H1 (cell line): Measurements from ENCODE around the gene JADE1. TPM values are rescaled to one million over a fixed set of nuclear protein-coding genes. Genes with fewer than 3 reads are reported as not detected.

Experiments used
- CTCF ChIA-PET: fragments of 300-600 bp; sonication (Branson Sonifier 250); formaldehyde crosslinking; loops from one replicate; lab custom pipeline; 2021; ENCODE audit not compliant: partially characterized antibody; lab: Charles Lee
- POLR2A ChIA-PET: fragments of 300-600 bp; sonication (Branson Sonifier 250); formaldehyde crosslinking; loops from one replicate; lab custom pipeline; 2021; ENCODE audit warnings: inconsistent platforms; ENCODE audit not compliant: partially characterized antibody; lab: Charles Lee
- DNase-seq, 2 experiments: peaks; one replicate each; pipeline versions ENCODE4 v3.0.0 to v3.0.0-alpha.2; 2010 to 2022; ENCODE audit warnings: low spot score in 2 of 2, low read depth in 1 of 2, mixed read lengths in 1 of 2
- FAIRE-seq: peaks from 2 replicates; lab custom pipeline; 2011; peaks lifted over from hg19 to GRCh38; lab: Jason Lieb, UNC
- H2AFZ ChIP-seq: 2 replicates; pipeline ENCODE4 v1.8.1; 2012; ENCODE audit warnings: low read length, inconsistent platforms
- H2AK5ac ChIP-seq: 2 replicates; pipeline ENCODE4 v1.6.1; 2013; ENCODE audit warnings: low read depth, low read length
- H2BK120ac ChIP-seq: replicated peaks from 2 replicates; pipeline ENCODE3; 2013; ENCODE audit warnings: low read depth, low read length, inconsistent platforms
- H2BK12ac ChIP-seq: 2 replicates; pipeline ENCODE4 v1.6.1; 2013; ENCODE audit warnings: low read depth, low read length
- H2BK15ac ChIP-seq: 2 replicates; pipeline ENCODE4 v1.6.1; 2013; ENCODE audit warnings: low read length
- H2BK20ac ChIP-seq: 2 replicates; pipeline ENCODE4 v1.6.1; 2013; ENCODE audit warnings: low read length
- H2BK5ac ChIP-seq: 2 replicates; pipeline ENCODE4 v1.6.1; 2013; ENCODE audit warnings: low read depth, low read length
- H3K14ac ChIP-seq: 2 replicates; pipeline ENCODE4 v1.6.1; 2013; ENCODE audit warnings: inconsistent platforms; ENCODE audit not compliant: insufficient read length
- H3K18ac ChIP-seq: 2 replicates; pipeline ENCODE4 v1.6.1; 2013; ENCODE audit warnings: low read length; ENCODE audit errors: extremely low read depth
- H3K23ac ChIP-seq: 2 replicates; pipeline ENCODE4 v1.6.1; 2013; ENCODE audit warnings: inconsistent platforms; ENCODE audit not compliant: insufficient read length
- H3K23me2 ChIP-seq: 2 replicates; pipeline ENCODE4 v1.6.1; 2013; ENCODE audit warnings: low read depth, low read length
- H3K27ac ChIP-seq: 2 replicates; pipeline ENCODE4 v1.6.1; 2011; ENCODE audit warnings: low read depth, low read length, inconsistent platforms
- H3K27me3 ChIP-seq, 4 experiments: replicated peaks in 1 of 4; 1 replicate in 1 of 4; 2 replicates in 3 of 4; pipeline versions ENCODE4 v1.6.1 to v1.8.1; 2011 to 2013; ENCODE audit warnings: low read length in 3 of 4, mild to moderate bottlenecking in 3 of 4, inconsistent platforms in 2 of 4, mixed read lengths in 2 of 4, moderate library complexity in 1 of 4; ENCODE audit not compliant: control insufficient read depth in 3 of 4, insufficient read depth in 3 of 4; ENCODE audit errors: extremely low read depth in 1 of 4
- H3K36me3 ChIP-seq, 4 experiments: 2 replicates each; pipeline versions ENCODE4 v1.6.1 to v1.8.1; 2011 to 2013; ENCODE audit warnings: mild to moderate bottlenecking in 4 of 4, low read length in 3 of 4, moderate library complexity in 2 of 4, control low read depth in 1 of 4, inconsistent platforms in 1 of 4; ENCODE audit not compliant: insufficient read depth in 4 of 4, control insufficient read depth in 2 of 4
- H3K4ac ChIP-seq: replicated peaks from 2 replicates; pipeline ENCODE3; 2013; ENCODE audit warnings: low read length, low read depth, mixed read lengths, inconsistent platforms; ENCODE audit not compliant: insufficient read length
- H3K4me1 ChIP-seq, 4 experiments: replicated peaks in 1 of 4; 1 replicate in 1 of 4; 2 replicates in 3 of 4; pipeline versions ENCODE4 v1.6.1 to v1.8.1; 2011 to 2013; ENCODE audit warnings: low read length in 3 of 4, inconsistent platforms in 2 of 4, mixed read lengths in 1 of 4; ENCODE audit not compliant: insufficient read depth in 4 of 4, control insufficient read depth in 3 of 4
- H3K4me2 ChIP-seq, 2 experiments: 2 replicates each; pipeline versions ENCODE4 v1.6.1 to v1.8.1; 2011 to 2013; ENCODE audit warnings: low read depth in 2 of 2, low read length in 2 of 2, control low read depth in 1 of 2, inconsistent platforms in 1 of 2, mild to moderate bottlenecking in 1 of 2; ENCODE audit not compliant: insufficient read depth in 1 of 2
- H3K4me3 ChIP-seq, 4 experiments: fragments of 200-600, 300-600 bp in 1 of 4; sonication (generic), shearing (Covaris generic), sonication (Bioruptor Twin) in 1 of 4; 2 replicates each; pipeline versions ENCODE4 v1.5.1 to v1.8.1; 2011 to 2016; ENCODE audit warnings: low read length in 4 of 4, low read depth in 3 of 4, control low read depth in 2 of 4, inconsistent platforms in 2 of 4, mild to moderate bottlenecking in 2 of 4, mixed read lengths in 1 of 4, moderate library complexity in 1 of 4; ENCODE audit not compliant: insufficient read depth in 2 of 4; ENCODE audit errors: extremely low read depth in 1 of 4
- H3K56ac ChIP-seq: replicated peaks from 2 replicates; pipeline ENCODE3; 2013; ENCODE audit warnings: low read depth, mild to moderate bottlenecking, mixed read lengths, low read length, inconsistent platforms; ENCODE audit not compliant: insufficient read length
- H3K79me1 ChIP-seq: 2 replicates; pipeline ENCODE4 v1.6.1; 2013; ENCODE audit warnings: low read depth, low read length, control low read depth
- H3K79me2 ChIP-seq, 2 experiments: 2 replicates each; pipeline versions ENCODE4 v1.6.1 to v1.8.1; 2012 to 2013; ENCODE audit warnings: low read length in 2 of 2, mild to moderate bottlenecking in 2 of 2, inconsistent platforms in 1 of 2; ENCODE audit not compliant: insufficient read depth in 2 of 2, control insufficient read depth in 1 of 2
- H3K9ac ChIP-seq, 4 experiments: replicated peaks in 1 of 4; 1 replicate in 1 of 4; 2 replicates in 3 of 4; pipeline versions ENCODE4 v1.6.1 to v1.8.1; 2011 to 2013; ENCODE audit warnings: low read depth in 3 of 4, low read length in 3 of 4, control low read depth in 2 of 4, mild to moderate bottlenecking in 2 of 4, moderate library complexity in 2 of 4, inconsistent platforms in 1 of 4; ENCODE audit errors: extremely low read depth in 1 of 4
- H3K9me3 ChIP-seq, 2 experiments: 2 replicates each; pipeline versions ENCODE4 v1.6.1 to v1.8.1; 2012 to 2013; ENCODE audit warnings: mild to moderate bottlenecking in 2 of 2, moderate library complexity in 2 of 2, control low read depth in 1 of 2, inconsistent platforms in 1 of 2, low read depth in 1 of 2, low read length in 1 of 2, mixed read lengths in 1 of 2; ENCODE audit not compliant: insufficient read depth in 2 of 2
- H4K20me1 ChIP-seq, 2 experiments: replicated peaks in 1 of 2; 2 replicates each; pipeline versions ENCODE3 to v1.8.1; 2011 to 2013; ENCODE audit warnings: inconsistent platforms in 2 of 2, low read length in 2 of 2, mild to moderate bottlenecking in 1 of 2; ENCODE audit not compliant: insufficient read depth in 2 of 2, control insufficient read depth in 1 of 2
- H4K5ac ChIP-seq: 2 replicates; pipeline ENCODE4 v1.6.1; 2013; ENCODE audit warnings: low read length, low read depth, mixed read lengths, inconsistent platforms; ENCODE audit not compliant: insufficient read length
- H4K8ac ChIP-seq: 2 replicates; pipeline ENCODE4 v1.8.0; 2013; ENCODE audit warnings: mild to moderate bottlenecking, moderate library complexity, low read length, inconsistent platforms; ENCODE audit not compliant: insufficient read depth; ENCODE audit errors: extremely low read depth
- H4K91ac ChIP-seq: replicated peaks from 2 replicates; pipeline ENCODE3; 2013; ENCODE audit warnings: low read length, mixed read lengths, inconsistent platforms; ENCODE audit not compliant: insufficient read length
- CTBP2 ChIP-seq: IDR thresholded peaks from 2 replicates; pipeline ENCODE4 v1.7.0; 2011; ENCODE audit warnings: borderline replicate concordance, mild to moderate bottlenecking, moderate library complexity, mixed read lengths, low read length; ENCODE audit not compliant: insufficient read depth, insufficient read length
- MAFK ChIP-seq: IDR thresholded peaks from 2 replicates; pipeline ENCODE4 v1.6.1; 2012; ENCODE audit warnings: low read depth, mild to moderate bottlenecking, improper control_type of control experiment, low read length
- POLR2A ChIP-seq, 2 experiments: IDR thresholded peaks; 1 replicate in 1 of 2; 2 replicates in 1 of 2; pipeline ENCODE4 v1.6.1; 2011; ENCODE audit warnings: low read depth in 2 of 2, low read length in 2 of 2, mild to moderate bottlenecking in 2 of 2; ENCODE audit errors: control extremely low read depth in 1 of 2
- RNF2 ChIP-seq: fragments of 200-900, 300-1000 bp; sonication (generic); IDR thresholded peaks from 2 replicates; pipeline ENCODE4 v1.7.1; 2016; ENCODE audit warnings: borderline replicate concordance, low read depth, mild to moderate bottlenecking, antibody characterized with exemption, low read length; ENCODE audit not compliant: poor library complexity, severe bottlenecking; ENCODE audit errors: missing control alignments
- SIN3A ChIP-seq, 2 experiments: IDR thresholded peaks in 1 of 2; conservative IDR thresholded peaks in 1 of 2; 2 replicates each; pipeline ENCODE4 v1.6.1; 2011 to 2012; ENCODE audit warnings: low read length in 2 of 2, improper control_type of control experiment in 1 of 2, low read depth in 1 of 2, mild to moderate bottlenecking in 1 of 2
- WGBS, 2 experiments: shearing (Covaris generic) in 1 of 2; methylation state at CpG; one replicate each; pipeline versions ENCODE4 v1.1.6 to v1.1.7; 2013 to 2015; ENCODE audit warnings: low lambda C conversion rate in 2 of 2, mixed read lengths in 2 of 2, inconsistent platforms in 1 of 2, low coverage in 1 of 2, missing lambda C conversion rate in 1 of 2; ENCODE audit not compliant: insufficient replicate concordance in 2 of 2, insufficient coverage in 1 of 2, insufficient read length in 1 of 2; ENCODE audit errors: extremely low coverage in 1 of 2, missing lambda C conversion rate in 1 of 2; 5-methylcytosine and 5-hydroxymethylcytosine counted together
- polyA plus RNA-seq, 7 experiments: library from polyadenylated mRNA; depleted of rRNA in 3 of 7; stranded (reverse) in 5 of 7; unstranded in 2 of 7; fragments of >200 nt in 5 of 7; fragments of 200-250 nt in 2 of 7; gene quantifications; 1 replicate in 5 of 7; 2 replicates in 1 of 7; 4 replicates in 1 of 7; pipeline versions ENCODE4 v1.2.1 to v1.2.3, GENCODE V29; 2011 to 2013; ENCODE audit warnings: missing spikeins in 2 of 7, mixed read lengths in 2 of 7
- total RNA-seq: library from RNA; stranded (reverse); fragmentation: NEBNext Ultra II Directional; extraction: Animal tissue kit (Norgen Biotek cat#: 25700); gene quantifications from 2 replicates; pipeline ENCODE4 v1.2.1, GENCODE V29; 2021
- TF ChIP-seq, protein P1 (sequence below): IDR thresholded peaks from 2 replicates; pipeline ENCODE4 v1.6.1; 2012; ENCODE audit warnings: low read length, inconsistent platforms

Gene JADE1
- total and polyA plus RNA-seq, 2 of the 8 experiments (the other 6 are each of a cell fraction or from before 2014, with no cell fraction given): 37.7 to 213 TPM

DNA sequence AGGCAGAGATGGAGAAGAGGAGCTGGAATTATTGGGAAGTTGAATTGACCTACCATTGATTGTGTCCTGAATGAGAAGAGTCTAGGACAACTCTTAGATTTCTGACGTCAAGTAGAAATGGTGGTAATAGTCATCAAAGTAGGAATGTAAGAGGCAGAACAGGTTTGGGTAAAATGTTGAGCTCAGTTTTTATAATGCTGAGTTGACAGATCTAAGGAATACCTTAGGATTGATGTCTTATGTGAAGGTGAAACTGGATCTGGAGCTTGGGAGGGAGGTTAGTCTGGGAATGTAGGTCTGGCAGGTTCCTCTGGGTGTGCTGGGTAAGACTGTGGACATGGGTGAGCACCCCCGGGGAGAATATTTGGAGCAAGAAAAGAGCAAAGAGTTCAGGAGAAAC lies 31.9 kb downstream of the JADE1 start:
- H3K27ac ChIP-seq: no peak overlapping the region
- ChIA-PET POLR2A (interaction anchor here (0.7 to 21.1 kb wide), 8 partner anchors 9 to 275 kb away, joined by 3 to 204 read pairs (median 6); no protein-coding TSS in a partner anchor), CTCF (interaction anchor here (0.6 to 2.7 kb wide), 10 partner anchors 9 to 654 kb away, joined by 3 to 12 read pairs (median 4); no protein-coding TSS in a partner anchor)
- H2BK12ac ChIP-seq: no peak overlapping the region
- no peaks in the 10 kb centered on the region for H3K23me2 ChIP-seq
- peaks cover 37 to 83% (median 61%) of the 10 kb centered on the region in 4 experiments for H3K36me3 ChIP-seq
- no peaks in the 10 kb centered on the region for H3K9me3 ChIP-seq
- H2AFZ ChIP-seq: no peak overlapping the region
- no peak overlapping the region for H2AK5ac ChIP-seq
- DNase-seq: no peak
- H4K8ac ChIP-seq: no peak overlapping the region
- H4K91ac ChIP-seq: no peak overlapping the region
- no peak overlapping the region for H4K5ac ChIP-seq
- H2BK15ac ChIP-seq: no peak overlapping the region
- no peak overlapping the region for H2BK20ac ChIP-seq
- no peak overlapping the region for H3K18ac ChIP-seq
- no peak overlapping the region for H3K4me3 ChIP-seq
- H2BK5ac ChIP-seq: no peak overlapping the region
- no peak overlapping the region for H3K56ac ChIP-seq
- no peak for FAIRE-seq
- no peak overlapping the region for H3K23ac ChIP-seq
- TF ChIP-seq, protein P1, sequence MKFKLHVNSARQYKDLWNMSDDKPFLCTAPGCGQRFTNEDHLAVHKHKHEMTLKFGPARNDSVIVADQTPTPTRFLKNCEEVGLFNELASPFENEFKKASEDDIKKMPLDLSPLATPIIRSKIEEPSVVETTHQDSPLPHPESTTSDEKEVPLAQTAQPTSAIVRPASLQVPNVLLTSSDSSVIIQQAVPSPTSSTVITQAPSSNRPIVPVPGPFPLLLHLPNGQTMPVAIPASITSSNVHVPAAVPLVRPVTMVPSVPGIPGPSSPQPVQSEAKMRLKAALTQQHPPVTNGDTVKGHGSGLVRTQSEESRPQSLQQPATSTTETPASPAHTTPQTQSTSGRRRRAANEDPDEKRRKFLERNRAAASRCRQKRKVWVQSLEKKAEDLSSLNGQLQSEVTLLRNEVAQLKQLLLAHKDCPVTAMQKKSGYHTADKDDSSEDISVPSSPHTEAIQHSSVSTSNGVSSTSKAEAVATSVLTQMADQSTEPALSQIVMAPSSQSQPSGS: no peak
- TF ChIP-seq POLR2A (IDR thresholded peaks at IDR 0.05; ENCODE audit: control extremely low read depth in 1 of 2, low read depth in 2 of 2, low read length in 2 of 2) (no peak), MAFK (peak; percentile 63; the same call in 1 of the 2 replicates), CTBP2 (no peak), RNF2 (no peak), SIN3A (conservative IDR thresholded peaks at IDR 0.05 in 1 of 2, IDR thresholded peaks at IDR 0.05 in 1 of 2; ENCODE audit: low read depth in 1 of 2, low read length in 2 of 2) (no peak)
- peaks cover 12% of the 10 kb centered on the region for H3K79me1 ChIP-seq
- H2BK120ac ChIP-seq: no peak overlapping the region
- no peak overlapping the region for H3K4me2 ChIP-seq
- peaks cover 58 to 64% of the 10 kb centered on the region in 2 experiments for H4K20me1 ChIP-seq
- H3K14ac ChIP-seq: no peak overlapping the region
- H3K9ac ChIP-seq: no peak overlapping the region
- H3K27me3 ChIP-seq: no peaks in the 10 kb centered on the region
- H3K4me1 ChIP-seq: peaks cover 0 to 13% (median 5%) of the 10 kb centered on the region in 4 experiments; a peak in 5 of 7 replicates
- H3K4ac ChIP-seq: no peak overlapping the region
- 91% methylated on average over 2 of the region's 2 CpGs; no CpG with 5 or more reads in 1 of the 2 experiments for WGBS, 2 experiments
- peaks cover 59 to 100% of the 10 kb centered on the region in 2 experiments for H3K79me2 ChIP-seq
